ENCODE data around the gene P4HA1.

DNA sequence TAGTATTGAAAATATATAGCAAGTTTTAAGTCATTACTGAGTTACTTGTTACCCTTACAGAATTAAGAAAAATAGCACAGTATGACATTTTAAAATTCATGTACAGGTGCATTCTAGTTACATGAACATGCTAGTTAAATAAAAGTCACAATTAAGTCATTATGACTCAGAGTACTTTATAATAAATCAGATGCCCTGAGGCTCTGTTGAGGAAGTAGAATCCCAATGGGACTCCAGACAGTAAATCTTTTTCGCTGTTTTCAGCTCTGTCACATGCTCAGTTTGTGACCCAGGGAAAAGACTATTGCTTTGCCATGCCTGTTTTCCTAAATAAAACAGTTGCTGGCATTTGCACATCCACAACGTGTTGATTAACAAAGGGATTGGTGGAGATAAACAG is 34.6 kb upstream of the P4HA1 start:
- TF ChIP-seq, protein P1, sequence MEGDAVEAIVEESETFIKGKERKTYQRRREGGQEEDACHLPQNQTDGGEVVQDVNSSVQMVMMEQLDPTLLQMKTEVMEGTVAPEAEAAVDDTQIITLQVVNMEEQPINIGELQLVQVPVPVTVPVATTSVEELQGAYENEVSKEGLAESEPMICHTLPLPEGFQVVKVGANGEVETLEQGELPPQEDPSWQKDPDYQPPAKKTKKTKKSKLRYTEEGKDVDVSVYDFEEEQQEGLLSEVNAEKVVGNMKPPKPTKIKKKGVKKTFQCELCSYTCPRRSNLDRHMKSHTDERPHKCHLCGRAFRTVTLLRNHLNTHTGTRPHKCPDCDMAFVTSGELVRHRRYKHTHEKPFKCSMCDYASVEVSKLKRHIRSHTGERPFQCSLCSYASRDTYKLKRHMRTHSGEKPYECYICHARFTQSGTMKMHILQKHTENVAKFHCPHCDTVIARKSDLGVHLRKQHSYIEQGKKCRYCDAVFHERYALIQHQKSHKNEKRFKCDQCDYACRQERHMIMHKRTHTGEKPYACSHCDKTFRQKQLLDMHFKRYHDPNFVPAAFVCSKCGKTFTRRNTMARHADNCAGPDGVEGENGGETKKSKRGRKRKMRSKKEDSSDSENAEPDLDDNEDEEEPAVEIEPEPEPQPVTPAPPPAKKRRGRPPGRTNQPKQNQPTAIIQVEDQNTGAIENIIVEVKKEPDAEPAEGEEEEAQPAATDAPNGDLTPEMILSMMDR (IDR thresholded peaks at IDR 0.05): no peak
- TF ChIP-seq POLR2A (IDR thresholded peaks at IDR 0.05): no peak

All from testis (tissue), 2 donors.